GM12874 (cell line): ENCODE measurements around the gene SRSF6.

ENCODE experiments used
- CTCF ChIP-seq: IDR thresholded peaks from 2 replicates; pipeline ENCODE4 v1.5.1; 2011; ENCODE audit warnings: low read depth, mild to moderate bottlenecking, control low read depth, low read length, moderate library complexity; ENCODE audit not compliant: insufficient read depth

The SRSF6 gene

DNA sequence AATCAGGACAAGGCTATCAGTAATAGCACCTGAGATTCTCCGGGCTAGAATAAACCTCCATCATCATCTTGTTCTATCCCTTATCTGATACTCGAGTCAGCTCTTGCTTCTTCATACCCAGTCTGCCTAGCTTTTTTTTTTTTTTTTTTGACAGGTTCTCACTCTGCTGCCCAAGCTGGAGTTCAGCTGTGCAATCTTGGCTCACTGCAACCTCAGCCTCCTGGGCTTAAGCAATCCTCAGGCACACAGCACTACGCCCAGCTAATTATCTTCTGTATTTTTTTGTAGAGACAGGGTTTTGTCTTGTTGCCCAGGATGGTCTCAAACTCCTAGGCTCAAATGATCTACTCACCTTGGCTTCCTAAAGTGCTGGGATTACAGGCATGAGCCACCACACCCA is 19.5 kb downstream of the SRSF6 start:
- no peak for TF ChIP-seq CTCF

GRCh38 chr20:43477619-43478018 is 19.9 kb downstream of the SRSF6 start:
- TF ChIP-seq CTCF, result no peak

GRCh38 chr20:43490038-43490437 is 32.3 kb downstream of the SRSF6 start:
- no peak for TF ChIP-seq CTCF

- no peak for TF ChIP-seq CTCF
Observed at GRCh38 chr20:43492101-43492500, 34.4 kb downstream of the SRSF6 start.

- no peak for TF ChIP-seq CTCF
Observed at GRCh38 chr20:43495388-43495787, 37.7 kb downstream of the SRSF6 start.

DNA sequence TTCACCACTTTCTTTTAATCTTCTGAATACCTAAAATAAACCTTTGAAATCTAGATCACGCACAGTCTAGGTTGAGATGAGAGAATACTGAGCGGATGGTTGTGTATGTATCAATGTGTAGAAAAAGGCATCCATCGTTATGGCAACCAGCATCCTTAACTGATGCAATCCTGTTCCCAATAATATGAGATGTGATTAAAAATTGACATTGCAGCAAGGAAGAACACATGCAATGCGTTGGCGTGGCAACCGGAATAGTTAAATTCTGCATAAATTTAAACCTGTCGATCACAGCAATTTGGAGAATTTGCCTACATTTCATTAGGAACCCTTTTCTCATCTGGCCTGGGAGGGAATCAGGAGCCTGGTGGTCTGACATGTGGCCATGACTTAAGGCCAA is 48.5 kb downstream of the SRSF6 start:
- TF ChIP-seq CTCF, result no peak

- TF ChIP-seq CTCF, result no peak
Observed at GRCh38 chr20:43507150-43508080, 49.7 kb downstream of the SRSF6 start, which contains the start of gene L3MBTL1. Gene L3MBTL1, plus strand, starts transcription at chr20:43507697. Its CDS starts 5,807 bp downstream, at chr20:43513504.
